MV-4-11 (cell line): Measurements from ENCODE around the gene FAM200B.

ENCODE experiments used
- DNase-seq: peaks from one replicate; lab custom pipeline; 2025; lab: John Stamatoyannopoulos, UW

Gene FAM200B

DNA sequence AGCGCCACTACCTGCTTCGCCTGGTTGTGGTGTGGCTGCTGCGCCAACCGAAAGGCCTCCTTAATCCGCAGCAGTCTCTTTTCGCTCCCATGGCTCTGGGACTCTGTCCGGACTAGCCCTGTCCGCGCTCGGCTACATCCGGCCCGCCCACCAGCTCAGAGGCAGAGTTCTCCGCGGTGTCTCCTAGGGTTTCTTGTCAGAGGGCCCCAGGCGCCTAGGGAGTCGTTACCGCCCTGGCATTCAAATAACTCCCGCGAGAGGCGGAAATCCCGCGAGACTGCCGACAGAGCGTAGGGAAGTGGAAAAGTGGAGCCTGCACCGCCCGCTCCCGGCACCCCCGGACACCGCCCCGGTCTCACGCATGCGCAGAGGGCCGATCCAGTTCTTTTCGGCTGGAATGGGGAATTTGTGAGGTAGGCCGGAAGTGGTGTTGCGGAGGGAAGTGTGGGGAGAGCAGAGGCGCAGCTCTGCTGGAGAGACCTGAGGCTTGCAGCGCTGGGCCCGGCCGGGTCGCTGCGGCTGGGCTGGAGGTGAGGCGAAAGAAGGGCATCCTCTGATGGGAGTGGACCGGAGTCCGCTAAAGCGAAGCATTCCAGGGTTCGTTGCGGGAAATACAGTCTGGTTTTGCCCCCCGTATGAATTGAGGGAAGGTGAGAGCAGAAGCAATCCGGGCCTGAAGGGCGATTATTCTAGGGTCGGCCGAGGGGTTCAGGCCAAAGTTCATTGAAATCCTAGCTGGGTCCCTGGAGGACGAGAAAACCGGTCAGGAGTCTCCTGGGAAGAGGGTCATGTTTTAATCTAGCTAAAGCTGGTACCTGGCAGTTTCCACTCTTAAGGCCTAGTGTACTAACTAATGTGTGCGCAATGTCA is at the start of gene FAM200B:
Gene FAM200B (plus strand): TSS at position 456 of the 870 bp plus-strand sequence. CDS start 5,151 bp downstream, outside the sequence.
- peak; percentile 98 for DNase-seq

DNA sequence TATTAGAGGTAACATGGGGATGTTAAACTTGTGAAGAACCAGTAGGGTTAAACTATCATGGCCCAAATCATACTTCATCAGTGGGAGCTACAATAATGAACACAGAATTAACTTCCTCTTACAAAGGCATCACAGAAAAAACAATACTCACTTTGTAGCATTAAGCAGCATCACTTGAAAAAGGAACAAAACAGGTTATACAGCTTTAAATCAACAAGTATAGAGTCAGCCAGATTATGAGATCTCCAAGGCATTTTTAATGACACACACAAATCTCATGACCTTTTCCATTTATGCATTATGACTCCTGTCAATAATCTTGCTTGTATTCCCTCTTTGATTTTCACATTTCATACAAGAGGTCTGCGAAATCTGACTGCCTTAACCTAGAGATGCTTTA is 44.8 kb upstream of the FAM200B start:
- no peak for DNase-seq

DNA sequence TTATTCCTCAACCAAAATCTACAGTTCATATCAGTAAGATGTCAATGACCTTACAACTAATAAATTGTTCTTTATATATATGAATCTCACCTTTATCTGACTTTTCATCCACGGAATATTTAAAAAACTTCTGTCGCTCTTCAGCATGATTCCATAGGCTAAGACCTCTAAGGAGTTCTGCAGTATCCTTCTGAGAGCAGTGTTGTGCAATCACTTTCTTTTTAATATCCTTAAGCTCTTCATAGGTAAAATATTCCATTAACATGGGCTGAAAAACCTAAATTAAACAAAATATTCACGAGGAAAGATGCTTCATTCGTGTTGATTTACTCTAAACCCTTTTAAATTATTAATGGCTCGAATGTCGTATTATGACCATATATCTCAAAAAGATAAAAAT is 43.2 kb upstream of the FAM200B start:
- no peak for DNase-seq

DNA sequence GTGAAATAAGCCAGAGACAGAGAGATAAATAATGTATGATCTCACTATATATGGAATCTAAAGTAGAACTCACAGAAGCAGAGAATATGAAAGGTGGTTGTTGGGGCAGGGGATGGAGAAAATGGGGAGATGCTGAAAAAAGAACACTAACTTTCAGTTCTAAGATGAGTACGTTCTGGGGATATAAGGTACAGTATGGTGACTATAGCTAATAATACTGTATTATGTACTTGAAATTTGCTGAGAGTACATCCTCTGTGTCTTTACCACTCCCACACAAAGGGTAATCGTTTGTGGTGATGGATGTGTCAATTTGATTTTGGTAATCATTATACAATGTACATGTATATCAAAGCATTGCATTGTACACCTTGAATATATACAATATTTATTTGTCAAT is 33.0 kb upstream of the FAM200B start:
- DNase-seq, result no peak

DNA sequence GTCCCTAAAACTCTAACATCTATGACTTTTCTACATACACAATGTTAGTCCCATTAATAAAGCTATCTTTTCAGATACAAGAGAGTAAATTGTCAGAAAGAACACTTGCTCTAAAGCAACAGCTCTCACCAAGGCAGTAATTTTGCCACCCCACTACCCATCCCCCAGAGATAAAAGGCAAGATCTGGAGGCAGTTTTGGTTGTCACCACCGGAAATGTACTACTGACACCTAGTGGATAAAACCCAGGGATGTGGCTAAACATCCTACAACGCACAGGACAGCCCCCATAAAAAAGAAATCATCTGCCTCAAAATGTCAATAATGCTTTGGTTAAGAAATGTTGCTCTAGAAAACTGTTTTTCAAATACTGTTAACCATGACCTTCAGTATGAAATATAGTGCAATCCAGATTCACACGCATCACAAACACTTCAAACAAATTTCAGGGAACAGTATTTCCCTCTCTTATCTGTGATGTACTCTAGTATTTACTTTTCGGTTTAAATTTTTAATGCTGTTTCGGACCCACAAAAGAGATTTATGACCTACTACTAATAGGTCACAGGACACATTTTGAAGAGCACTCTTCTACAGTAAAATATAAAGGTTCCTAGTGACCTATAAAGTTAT is 31.6 kb upstream of the FAM200B start:
- DNase-seq, result peak; percentile 55

DNA sequence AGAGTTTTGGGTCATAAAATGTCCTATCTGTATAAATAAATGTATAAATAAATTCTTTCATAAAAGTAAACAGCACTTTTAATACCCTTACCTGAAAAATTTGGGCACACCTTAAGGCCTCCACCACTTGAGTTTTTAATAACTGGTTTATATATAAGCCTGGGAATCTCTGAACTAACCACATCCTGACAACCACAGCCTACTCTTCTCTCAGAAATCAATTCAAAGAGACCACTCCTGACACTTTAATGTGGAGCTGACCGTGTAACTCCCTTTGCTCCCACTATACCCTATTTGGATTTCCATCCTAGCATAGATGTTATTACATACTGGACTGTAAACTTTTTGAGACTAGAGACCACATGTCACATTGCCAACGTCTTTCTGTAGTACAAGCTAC is 30.0 kb upstream of the FAM200B start:
- DNase-seq, result no peak

DNA sequence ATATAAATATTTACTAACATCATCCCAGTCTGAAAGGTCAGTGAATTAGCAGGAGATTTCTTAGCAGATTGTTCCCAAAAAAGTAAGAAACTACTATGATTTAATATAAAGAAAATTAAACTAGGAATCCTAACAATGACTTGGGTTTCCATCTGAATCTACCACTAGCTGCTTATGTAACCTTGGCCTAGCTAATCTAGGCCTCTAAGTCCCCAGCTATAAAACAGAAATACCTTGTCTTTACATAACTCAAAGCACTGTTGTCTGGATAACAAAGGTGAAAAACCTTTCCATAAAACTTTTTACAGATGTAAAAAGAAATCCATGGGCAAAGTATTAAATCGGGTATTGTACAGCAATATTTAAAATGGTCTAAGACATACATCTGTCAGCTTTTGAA is 29.4 kb upstream of the FAM200B start:
- DNase-seq, result no peak

DNA sequence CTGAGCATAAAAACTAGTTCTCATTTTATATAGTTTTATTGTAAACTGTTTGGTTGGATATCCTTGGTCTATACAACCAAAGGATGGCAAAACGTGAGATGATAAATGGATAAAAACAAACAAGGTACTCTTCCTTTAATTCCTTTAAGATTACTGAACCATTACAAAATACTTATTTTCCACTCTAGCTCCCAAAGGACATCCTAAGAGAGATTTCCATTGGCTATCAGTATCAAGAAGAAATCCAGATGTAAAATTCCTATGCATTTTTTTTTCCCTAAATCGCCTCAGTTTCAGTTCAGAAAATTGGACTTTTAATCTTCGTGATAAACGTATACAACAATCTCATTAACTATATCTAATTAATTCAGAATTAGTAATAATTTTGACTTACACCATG is 28.8 kb upstream of the FAM200B start:
- no peak for DNase-seq

DNA sequence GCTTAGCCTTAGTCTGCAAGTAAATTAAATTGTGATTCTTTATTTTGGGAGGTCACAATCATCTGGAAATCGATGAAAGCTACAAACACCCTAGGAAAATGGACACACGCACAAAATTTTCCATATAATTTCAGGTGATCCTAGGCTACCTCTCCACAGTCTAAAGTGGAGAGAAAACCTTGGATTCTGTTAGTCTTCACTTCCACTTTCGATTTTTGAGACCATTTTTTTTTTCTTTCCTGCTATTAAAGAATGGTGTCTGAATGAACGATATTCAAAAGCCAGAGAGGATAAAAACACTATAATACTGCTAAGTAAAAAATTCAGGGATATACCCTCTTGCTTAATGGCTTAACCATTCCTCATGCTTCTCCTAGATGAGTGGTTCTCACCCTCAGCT is 28.2 kb upstream of the FAM200B start:
- no peak for DNase-seq

DNA sequence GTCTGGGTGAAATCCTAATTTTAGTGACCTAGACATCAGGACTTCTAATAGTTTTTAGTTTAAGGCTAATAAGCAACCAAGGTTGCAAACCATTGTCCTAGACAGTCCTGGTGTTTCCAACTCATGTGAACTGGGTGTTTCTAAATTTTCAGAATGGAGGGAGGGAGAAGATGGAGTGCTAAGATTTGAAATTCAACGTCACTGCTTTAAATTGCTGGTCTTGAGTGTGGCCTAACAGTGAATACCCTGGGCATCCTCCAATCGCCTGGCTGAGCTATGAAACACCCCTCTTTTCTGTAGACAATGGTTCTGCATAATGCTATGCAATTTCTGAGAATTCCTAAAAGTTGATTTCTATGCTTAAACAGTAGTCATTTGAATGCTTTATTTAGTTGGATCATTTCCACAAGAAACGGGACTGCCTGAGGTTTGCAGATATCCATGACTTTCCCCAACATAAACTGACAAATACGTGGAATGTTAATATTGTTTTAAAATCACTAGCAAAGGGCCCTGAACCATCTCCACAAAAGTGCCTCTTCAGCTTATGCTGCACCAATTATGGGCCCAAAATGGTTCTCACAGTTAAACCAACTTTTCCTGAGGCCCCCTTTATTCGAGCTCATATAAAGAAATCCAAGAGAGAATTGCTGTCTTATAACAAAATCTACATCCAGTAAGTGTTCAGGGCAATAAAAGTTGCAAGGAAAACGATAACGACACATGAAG is 27.6 kb upstream of the FAM200B start:
- DNase-seq, result no peak

DNA sequence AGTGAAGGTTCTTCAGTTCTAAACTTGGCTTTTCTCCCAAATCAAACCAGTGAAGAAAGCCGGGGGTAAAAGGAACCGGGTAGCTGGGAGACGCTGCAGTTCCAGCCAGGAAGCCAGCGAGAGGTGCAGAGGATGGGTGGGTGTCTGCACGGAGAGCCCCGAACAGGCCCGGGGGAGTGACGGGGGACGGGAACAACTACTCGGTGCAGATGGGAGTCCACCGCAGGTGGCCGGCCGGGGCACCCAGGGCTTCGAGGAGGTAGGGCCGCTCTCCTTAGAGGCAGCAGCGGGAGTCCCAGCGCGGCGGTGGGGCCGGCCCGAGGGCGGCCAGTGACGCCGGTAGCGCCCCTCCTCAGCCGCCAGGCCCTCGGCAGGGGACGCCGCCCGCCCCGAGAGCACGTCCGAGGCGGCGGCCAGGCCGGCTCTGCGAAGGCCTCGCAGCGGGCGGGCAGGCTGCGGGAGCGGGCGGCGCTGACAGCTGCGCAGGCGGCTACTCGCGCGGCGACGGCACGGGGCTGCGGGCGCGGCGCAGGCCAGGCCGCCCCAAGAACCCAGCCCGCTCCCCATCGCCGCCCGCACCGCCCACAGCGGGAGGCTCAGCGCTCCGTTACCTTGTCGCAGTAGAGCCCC is 26.9 kb upstream of the FAM200B start:
- DNase-seq, result no peak

DNA sequence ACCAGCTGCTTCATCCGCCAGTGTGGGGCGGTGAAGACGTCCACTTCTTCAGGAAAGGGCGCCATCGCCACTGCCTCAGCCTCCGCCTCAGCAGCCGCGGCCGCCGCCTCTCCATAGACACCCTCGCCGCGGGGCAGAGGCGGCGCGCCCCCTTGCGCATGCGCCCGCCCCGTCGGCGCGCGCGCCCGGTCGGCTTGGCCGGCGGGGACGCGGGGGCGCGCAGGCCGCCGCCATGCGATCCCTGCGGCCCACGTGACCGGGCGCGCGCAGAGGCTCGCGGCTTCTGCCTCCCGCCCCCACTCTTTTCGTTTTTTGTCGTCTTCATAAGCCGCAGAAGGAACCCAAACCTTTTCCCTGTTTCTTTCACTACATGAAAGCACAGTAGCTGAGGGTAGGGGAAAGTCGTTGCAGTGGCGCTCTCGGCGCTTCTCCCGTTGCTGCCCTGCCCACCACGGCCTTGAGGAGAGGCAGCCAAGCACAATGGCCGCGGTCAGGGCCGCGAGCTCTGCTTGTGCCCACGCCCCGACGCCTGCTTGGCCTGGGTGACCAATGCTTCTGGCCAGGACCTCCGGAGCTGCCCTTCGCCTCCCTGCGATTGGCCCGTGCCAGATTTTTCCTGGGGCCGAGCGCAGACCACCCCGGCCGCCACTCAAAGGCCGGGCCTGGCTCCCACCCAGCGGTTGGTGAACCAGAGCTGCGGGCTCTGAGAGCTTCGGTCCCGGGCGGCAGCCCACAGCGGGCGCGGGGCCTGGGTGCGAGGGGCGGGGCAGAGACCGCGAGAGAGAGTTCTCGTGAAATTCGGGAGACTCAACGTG is 26.2 kb upstream of the FAM200B start, which contains the start of gene FBXL5:
Gene FBXL5 (minus strand): TSS at position 135 of the 815 bp plus-strand sequence. CDS start 70 bp downstream, at position 65.
- DNase-seq, result peak; percentile 71

DNA sequence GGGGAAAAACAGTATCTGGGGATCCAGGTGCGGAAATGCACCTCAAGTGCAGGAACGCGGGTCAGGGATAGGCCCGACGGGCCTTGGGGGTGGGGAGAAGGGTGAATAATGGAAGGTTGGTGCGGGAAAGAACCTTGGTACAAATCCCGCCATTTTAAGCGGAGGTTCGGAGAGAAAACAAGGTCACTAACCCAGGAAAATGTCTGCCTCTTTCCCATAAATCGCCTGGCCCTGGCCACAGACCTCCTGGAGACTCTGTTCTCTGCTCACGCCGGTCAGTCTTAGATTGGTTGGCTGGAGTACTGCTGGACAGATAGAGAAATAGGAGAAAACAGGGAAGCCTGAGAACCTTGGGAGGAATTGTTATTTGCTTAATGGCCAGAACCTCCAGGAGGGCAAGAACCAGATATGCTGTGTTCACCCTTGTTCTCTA is 25.6 kb upstream of the FAM200B start:
- DNase-seq, result no peak

DNA sequence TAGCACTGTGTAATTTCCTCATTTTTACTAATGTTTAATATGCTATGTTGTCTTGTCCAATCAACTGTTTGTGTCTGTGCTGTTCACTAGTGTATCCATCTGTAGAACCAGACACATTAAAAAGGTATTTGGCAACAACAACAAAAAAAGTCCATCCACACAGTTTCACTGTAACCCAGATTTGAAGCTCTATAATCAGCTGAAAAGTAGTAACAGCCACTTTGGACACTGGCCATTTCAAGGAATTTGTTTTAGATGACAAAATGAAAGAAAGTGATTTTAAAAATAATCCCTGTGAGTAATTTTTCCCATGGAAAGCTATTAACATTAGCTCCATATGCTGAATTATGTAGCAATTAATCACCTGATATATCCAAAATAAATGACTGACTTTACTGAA is 24.3 kb upstream of the FAM200B start:
- DNase-seq, result no peak

DNA sequence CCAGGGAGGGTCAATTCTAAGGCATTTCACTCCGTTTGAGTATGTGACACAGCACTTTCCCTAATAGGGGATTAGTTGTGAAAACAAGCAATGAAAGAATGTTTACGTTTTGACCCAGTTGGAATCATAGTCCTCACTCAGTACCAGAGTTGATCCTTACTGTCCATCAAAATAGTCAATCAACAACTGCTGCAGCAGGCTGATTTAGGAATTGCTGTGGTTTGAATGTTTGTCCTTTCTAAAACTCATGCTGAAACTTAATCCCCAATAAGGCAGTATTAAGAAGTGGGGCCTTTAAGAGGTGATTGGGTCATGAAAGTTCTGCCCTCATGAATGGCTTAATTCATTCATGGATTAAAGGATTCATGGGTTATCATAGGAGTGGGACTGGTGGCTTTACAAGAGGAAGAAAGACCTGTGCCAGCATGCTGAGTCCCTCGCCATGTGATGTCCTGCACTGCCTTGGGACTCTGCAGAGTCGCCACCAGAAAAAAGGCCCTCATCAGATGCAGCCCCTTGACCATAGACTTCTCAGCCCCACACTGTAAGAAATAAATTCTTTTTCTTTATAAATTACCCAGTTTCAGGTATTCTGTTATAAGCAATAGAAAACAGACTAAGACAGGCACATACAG is 23.4 kb upstream of the FAM200B start:
- no peak for DNase-seq

DNA sequence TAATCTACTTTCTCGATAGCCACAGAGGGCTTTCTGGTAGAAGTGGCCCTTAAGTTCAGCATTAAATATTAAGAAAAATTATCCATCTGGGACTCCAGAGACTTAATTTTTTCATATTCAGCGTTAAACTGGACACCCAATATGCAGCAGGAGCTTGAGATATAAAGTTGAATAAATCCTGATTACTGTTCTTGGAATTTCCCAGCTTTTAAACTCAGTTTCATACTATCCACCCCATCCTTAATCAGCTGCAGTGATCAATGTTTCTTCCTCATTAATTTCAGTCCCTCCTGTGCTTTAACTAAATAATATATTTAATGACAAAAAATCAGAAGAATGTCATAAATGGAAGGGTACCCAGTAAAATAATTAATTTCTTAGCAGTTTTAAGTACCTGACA is 22.8 kb upstream of the FAM200B start:
- no peak for DNase-seq

DNA sequence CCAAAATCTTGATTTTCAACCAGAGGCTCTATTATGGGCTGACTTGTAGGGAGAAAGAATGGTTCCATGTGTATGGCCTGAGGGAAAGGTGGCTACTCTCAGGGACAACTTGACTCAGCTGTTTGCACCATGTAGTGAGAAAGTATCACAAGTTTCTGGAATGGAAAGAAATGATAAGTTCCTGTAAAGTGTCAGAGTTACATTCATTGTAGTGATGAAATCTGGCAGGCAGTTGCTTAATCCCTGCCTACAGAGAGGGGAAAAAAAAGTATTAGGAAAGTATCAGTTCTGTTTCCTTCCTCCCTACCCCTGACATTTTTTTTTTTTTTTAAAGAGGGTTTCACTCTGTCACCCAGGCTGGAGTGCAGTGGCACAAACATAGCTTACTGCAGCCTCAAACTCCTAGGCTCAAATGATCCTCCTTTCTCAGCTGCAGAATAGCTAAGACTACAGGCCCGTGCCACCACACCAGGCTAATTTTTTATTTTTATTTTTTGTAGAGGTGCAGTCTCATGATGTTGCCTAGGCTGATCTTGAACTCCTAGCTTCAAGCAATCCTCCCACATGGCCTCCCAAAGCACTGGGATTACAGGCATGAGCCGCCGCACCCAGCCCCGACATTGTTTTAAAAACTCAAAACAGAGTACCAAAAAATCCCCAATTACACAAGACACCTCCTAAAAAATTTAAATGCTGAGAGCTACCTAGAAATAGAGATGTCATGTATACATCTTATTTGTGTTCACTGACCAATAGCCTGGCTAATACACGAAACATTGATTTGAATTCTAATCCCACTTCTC is 21.7 kb upstream of the FAM200B start:
- peak; percentile 98 for DNase-seq

DNA sequence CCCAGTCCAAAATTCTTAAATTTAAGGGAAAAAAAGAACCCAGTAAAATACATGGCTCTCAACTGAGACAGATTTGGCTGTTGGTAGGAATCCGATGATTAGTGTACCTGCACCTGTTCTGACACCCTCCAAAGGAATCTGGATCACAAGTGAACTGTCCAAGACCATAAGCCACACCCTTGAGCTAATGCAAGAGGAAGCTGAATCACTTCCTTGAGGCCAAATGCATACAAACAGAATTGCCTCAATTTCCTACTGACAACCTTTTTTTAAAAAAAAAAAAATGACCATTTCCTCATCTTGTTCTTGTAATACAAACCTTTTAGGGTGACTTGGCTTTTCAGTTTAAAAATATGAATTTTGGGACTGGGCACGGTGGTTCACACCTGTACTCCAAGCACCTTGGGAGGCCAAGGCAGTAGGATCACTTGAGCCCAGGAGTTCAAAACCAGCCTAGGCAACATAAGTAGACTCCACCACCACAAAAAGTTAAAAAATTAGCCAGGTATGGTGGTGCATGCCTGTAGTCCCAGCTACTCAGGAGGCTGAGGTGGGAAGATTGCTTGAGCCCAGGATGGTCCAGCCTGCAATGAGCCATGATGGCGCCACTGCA is 15.8 kb upstream of the FAM200B start:
- peak; percentile 93 for DNase-seq

DNA sequence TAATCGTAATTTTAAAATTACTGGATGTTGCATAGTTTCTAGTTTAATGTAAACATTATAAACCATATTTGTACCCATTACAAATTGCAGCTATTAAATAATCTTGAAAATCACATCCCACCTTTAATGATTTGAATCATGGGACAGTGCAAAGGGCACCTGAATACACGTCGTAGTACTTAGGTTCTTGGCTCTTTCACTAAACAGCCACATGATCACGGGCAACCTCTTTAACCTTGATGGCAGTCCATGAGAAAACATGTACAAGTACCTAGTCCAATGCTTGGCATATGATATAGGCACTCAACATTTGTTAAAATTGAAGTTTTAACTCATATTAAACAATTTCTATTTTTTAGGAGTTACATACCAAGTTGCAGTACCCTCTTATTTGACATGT is 14.6 kb upstream of the FAM200B start:
- DNase-seq, result no peak
